Measurements from ENCODE around the gene ELOA.
"Not testable (repeated sequence)": the region's sequence is repeated elsewhere in the genome, so short reads cannot be mapped to it uniquely, and the experiment has no call there.

ELOA gene

DNA sequence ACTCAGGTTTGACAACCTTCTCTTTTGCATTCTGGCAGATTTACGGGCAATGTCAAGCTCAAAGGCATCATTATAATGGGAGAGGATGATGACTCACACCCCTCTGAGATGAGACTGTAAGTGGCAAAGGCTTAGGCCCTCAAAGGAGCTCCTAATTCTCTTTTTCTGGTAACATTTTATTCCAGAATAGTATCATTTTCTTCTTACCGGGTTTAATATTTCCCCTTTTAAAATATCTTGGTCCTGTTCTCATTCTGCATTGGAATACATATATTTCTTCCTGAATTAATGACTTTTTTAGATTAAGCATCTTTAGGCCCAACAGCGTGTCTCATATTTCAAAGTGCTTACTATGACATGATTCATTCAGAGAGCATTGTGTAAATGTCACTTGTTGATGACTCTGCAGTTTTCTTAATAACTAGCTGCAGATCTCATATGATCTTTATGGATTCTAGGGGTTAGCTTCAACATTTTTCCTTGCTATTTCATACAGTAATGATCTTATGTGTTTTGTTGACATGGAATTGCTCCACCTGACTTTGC, 36.6 kb downstream of the ELOA start:
- DNase-seq (ENCODE audit: low read depth, low spot score) = no peak
- peak overlapping the region; percentile 73 for H3K27ac ChIP-seq

DNA sequence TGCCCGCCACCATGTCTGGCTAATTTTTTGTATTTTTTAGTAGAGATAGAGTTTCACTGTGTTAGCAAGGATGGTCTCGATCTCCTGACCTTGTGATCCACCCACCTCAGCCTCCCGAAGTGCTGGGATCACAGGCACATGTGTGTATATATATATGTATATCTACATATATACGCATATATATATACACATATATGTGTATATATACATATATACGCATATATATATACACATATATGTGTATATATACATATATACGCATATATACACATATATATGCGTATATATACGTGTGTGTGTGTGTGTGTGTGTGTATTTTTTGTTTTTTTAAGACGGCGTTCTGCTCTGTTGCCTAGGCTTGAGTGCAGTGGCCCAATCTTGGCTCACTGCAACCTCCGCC, 39.9 kb downstream of the ELOA start:
- not testable (repeated sequence) for DNase-seq (ENCODE audit: low read depth, low spot score)

GRCh38 chr1:23784846-23785245, 41.6 kb downstream of the ELOA start:
- no peak for DNase-seq (ENCODE audit: low read depth, low spot score)
- H3K27ac ChIP-seq = no peak overlapping the region

More for the DNA sequence above, 39.9 kb downstream of the ELOA start:
- H3K27ac ChIP-seq = not testable (repeated sequence)

DNA sequence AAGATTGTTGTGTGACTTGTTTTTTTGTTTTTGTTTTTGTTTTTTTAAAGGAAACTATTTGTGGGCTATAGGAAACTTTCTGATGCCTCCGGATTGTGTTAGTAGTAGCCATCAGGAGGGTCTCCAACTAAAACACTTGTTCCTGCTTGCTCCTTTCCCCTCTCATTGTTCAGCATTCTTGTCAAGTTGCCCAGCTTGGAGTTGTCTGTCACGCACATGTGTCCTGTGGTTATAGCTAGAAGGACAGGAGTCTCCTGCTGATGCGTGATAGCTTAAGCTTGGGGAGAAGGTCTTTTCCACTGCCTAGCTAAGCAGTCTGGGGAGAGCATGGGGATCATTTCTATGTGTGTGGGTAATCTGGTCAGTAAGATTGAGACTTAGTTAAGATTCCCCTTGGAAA, 44.4 kb downstream of the ELOA start:
- DNase-seq (ENCODE audit: low read depth, low spot score) = no peak

DNA sequence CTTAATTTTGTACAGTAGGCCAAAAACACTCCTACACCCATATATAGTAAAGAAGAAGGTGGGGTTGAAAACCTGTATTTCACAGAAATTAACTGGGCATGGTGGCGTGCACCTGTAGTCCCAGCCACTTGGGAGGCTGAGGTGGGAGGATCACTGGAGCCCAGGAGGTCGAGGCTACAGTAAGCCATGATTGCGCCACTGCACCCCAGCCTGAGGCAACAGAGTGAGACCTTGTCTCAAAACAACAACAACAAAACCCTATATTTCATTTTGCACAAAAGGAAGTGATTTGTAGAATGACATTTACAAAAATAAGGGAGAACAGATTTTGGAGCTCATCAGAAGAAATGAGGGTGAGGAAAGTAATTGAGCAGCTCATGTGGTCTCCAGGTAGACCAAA, 45.4 kb downstream of the ELOA start:
- peak overlapping the region; percentile 87 for H3K27ac ChIP-seq
- DNase-seq (ENCODE audit: low read depth, low spot score) = no peak

More for the DNA sequence above, 44.4 kb downstream of the ELOA start:
- no peak overlapping the region for H3K27ac ChIP-seq

DNA sequence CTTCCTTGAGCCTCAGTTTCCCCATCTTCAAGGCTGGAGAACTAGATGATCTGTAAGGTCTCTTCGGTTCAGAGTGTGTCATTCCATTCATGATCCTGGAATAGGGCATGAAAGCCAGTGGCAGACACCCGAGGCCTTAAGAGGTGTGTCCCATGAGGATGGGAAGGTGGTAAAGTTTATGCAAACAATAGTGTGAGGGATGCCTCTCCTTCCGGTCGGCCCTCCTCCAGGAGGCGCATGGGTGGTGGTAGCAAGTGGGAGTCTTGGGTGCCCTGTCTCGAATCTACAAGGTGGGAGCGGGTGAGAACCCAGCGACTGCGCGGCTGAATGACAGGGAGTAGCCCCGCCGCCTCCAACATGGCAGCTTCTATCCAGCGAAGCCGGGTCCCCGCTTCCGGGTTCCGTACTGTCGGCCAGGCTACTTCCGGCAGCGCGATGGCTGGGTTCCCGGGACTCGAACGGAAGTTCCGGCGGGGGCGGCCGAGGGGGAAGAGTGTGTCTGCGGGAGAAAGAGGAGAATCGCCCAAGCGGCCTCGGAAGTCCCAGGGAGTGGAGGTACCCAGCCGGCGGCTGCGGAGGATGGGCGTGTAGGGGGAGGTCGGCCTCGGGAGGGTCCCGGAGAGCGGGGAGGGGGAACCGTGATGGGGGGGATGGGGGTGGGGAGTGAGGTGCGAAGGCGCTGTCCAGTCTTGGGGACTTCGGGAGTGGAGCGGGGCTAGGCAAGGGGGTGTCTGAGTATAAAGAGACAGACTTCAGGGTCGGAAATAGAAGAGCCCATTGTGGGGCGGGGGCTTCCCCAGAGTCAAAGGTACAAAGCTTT, 47.6 kb downstream of the ELOA start, which contains the start of gene LYPLA2:
LYPLA2 (plus strand) TSS at position 450 of the 820 bp plus-strand sequence. CDS start 1,538 bp downstream, outside the sequence.
- H3K27ac ChIP-seq = peak within 1 kb of the TSS; percentile 87
- DNase-seq (ENCODE audit: low read depth, low spot score) = no peak

- H3K27ac ChIP-seq = peak overlapping the region; percentile 87
- DNase-seq (ENCODE audit: low read depth, low spot score) = no peak
These were observed 48.3 kb downstream of the ELOA start for GRCh38 chr1:23791516-23792047.

- no peak for DNase-seq (ENCODE audit: low read depth, low spot score)
- H3K27ac ChIP-seq = peak overlapping the region; percentile 87
These were observed 49.1 kb downstream of the ELOA start for GRCh38 chr1:23792151-23792945.

GRCh38 chr1:23793018-23793781, 49.9 kb downstream of the ELOA start:
- H3K27ac ChIP-seq = no peak overlapping the region
- DNase-seq (ENCODE audit: low read depth, low spot score) = no peak

GRCh38 chr1:23793861-23794731, 50.8 kb downstream of the ELOA start:
- DNase-seq (ENCODE audit: low read depth, low spot score) = no peak
- no peak overlapping the region for H3K27ac ChIP-seq

DNA sequence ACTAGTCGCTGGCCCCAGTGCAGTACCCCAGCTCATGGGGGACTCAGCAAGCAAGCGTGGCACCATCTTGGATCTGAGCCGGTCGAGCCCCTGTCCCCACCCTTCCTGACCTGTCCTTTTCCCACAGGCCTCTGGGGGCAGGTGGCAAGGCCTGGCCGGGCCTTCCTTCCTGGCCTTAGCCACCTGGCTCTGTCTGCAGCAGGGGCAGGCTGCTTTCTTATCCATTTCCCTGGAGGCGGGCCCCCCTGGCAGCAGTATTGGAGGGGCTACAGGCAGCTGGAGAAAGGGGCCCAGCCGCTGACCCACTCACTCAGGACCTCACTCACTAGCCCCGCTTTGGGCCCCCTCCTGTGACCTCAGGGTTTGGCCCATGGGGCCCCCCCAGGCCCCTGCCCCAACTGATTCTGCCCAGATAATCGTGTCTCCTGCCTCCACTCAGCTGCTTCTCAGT, 51.5 kb downstream of the ELOA start:
- DNase-seq (ENCODE audit: low read depth, low spot score) = not testable (repeated sequence)

DNA sequence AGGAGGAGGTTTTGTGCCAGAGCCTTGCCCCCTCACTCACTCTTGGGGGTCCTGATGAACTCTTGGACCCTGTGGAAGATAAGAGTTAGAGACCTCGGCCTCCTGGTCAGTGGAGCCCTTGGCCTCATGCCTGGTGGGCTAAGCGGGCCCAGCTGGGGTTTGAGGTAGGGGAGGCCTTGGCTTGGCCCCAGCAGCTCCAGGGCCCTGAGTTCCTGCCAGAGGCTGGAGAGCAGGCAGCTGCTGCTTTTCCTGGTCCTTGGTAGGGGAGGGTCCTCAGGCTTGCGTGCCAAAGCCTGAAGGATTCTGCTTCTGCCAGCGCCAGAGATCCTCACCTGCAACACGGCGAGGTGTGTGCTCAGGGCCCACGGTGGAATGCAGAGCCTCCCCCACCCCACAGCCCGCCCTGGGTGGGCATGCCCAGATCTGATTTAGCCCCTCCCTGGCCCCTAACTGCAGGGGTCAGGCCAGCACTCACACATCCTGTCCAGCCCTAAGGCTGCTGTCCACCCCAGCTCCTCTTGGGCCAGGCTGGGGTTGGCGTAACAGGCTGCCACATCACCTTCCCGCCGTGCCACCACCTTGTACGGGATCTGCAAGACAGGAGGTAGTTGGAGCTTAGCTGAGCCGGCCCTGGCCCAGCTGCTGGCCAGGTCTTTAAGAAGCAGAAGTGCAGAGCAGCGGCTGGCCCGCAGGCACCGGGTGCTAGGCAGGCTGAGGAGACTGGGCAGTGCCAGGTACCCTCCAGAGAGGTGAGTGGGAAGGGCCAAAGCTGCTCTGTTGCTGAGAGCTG, 52.6 kb downstream of the ELOA start:
- DNase-seq (ENCODE audit: low read depth, low spot score) = no peak
- H3K27ac ChIP-seq = peak overlapping the region; percentile 19

More for the DNA sequence above, 51.5 kb downstream of the ELOA start:
- H3K27ac ChIP-seq = peak overlapping the region; percentile 19

- H3K27ac ChIP-seq = peak overlapping the region; percentile 19
These were observed 53.4 kb downstream of the ELOA start for GRCh38 chr1:23796466-23797271.

DNA sequence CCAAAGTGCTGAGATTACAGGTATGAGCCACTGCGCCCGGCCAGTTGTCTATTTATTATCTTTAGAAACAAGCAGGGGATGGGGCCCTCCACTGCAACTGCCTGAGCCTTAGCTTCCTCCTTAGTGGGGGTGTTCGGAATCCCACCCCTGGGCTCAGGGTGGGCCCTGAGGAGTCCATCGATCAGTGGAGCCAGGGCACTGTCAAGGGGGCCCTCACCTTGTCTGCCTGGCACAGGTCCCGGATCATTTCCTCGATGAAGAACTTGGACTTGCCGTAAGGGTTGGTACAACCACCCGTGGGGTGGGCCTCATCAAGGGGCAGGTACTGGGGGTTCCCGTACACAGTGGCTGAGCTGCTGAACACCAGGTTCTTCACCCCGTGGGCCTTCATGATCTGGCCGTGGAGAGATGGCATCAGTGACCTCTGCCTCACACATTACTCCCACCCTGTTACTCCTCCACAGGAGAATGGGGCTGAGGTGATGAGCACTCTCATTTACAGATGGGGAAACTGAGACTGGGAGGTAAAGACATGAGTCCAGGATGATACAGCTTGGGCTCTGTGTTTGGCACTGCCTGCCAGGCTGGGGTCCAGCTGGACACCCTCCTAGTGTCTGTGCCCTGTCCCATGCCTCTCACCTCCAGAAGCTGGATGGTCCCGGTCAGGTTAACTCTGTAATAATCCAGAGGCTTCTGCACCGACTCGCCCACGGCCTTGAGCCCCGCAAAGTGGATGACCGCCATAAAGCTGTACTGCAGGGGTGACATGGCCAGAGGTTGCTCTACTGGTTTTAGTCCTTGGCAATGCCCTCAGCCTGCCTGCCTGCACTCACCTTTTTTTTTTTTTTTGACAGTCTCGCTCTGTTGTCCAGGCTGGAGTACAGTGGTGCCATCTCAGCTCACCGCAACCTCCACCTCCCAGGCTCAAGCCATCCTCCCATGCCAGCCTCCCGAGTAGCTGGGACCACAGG, 54.5 kb downstream of the ELOA start:
- no peak for DNase-seq (ENCODE audit: low read depth, low spot score)
- peak overlapping the region; percentile 99 for H3K27ac ChIP-seq

More at GRCh38 chr1:23796466-23797271, 53.4 kb downstream of the ELOA start:
- DNase-seq (ENCODE audit: low read depth, low spot score) = no peak

DNA sequence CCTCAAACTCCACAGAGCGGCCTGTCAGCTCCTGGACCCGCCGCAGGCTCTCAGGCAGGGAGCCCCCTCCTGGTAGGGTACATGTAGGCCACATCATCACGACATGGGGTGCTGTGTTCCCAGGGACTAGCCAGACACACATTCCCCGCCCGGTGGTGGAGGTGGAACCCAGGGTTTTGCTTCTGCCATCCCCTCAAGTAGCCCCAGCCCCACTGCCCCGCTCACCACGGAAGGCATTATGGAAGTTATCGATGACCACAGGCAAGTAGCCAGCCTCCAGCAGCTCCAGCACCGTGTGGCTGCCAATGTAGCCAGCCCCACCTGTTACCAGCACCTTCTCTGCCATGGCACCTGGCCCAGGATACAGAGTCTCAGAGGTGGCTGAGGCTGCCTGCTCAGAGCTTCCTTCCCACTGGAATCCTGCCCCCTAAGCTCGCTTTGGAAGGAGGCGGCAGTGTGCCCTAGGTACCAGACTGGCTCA, 55.4 kb downstream of the ELOA start:
- DNase-seq (ENCODE audit: low read depth, low spot score) = no peak
- peak overlapping the region; percentile 99 for H3K27ac ChIP-seq

- peak overlapping the region; percentile 99 for H3K27ac ChIP-seq
- no peak for DNase-seq (ENCODE audit: low read depth, low spot score)
These were observed 55.9 kb downstream of the ELOA start for GRCh38 chr1:23799255-23799569.
